SK-N-SH treated with all-trans-retinoic acid at 6 μM for 48 hours (cell line): ENCODE results near the gene ATP5PD.
"Not testable (repeated sequence)": the region's sequence is repeated elsewhere in the genome, so short reads cannot be mapped to it uniquely, and the experiment has no call there.

Source experiments
- ATAC-seq: fragments of 200-7000 bp; cut with Tn5 transposase; 3 replicates; pipeline ENCODE4 v1.9.1; 2020; ENCODE audit warnings: mild to moderate bottlenecking, moderate library complexity
- BACH2 ChIP-seq: fragments of 250-450 bp; sonication (Bioruptor Pico); IDR thresholded peaks from 2 replicates; pipeline ENCODE4 v1.9.0; 2021; ENCODE audit warnings: mild to moderate bottlenecking, borderline replicate concordance
- CSDC2 ChIP-seq: fragments of 250-450 bp; sonication (Bioruptor Pico); IDR thresholded peaks from 2 replicates; pipeline ENCODE4 v1.5.0; 2020; ENCODE audit warnings: mild to moderate bottlenecking, moderate library complexity
- ESRRG ChIP-seq: fragments of 250-450 bp; sonication (Bioruptor Pico); IDR thresholded peaks from 2 replicates; pipeline ENCODE4 v1.6.1; 2021; ENCODE audit warnings: mild to moderate bottlenecking
- GLIS3 ChIP-seq: fragments of 250-450 bp; sonication (Bioruptor Pico); IDR thresholded peaks from 2 replicates; pipeline ENCODE4 v1.5.0; 2020; ENCODE audit warnings: mild to moderate bottlenecking, moderate library complexity
- ISL1 ChIP-seq: fragments of 250-450 bp; sonication (Bioruptor Pico); IDR thresholded peaks from 2 replicates; pipeline ENCODE4 v2.1.2; 2022; ENCODE audit warnings: mild to moderate bottlenecking, moderate library complexity
- OSR1 ChIP-seq: fragments of 250-450 bp; sonication (Bioruptor Pico); IDR thresholded peaks from 2 replicates; pipeline ENCODE4 v1.8.0; 2022; ENCODE audit warnings: moderate library complexity, mild to moderate bottlenecking, inconsistent platforms
- PPARA ChIP-seq: fragments of 250-450 bp; sonication (Bioruptor Pico); IDR thresholded peaks from 2 replicates; pipeline ENCODE4 v1.5.0; 2020; ENCODE audit warnings: mild to moderate bottlenecking, borderline replicate concordance
- RARB ChIP-seq: fragments of 250-450 bp; sonication (Bioruptor Pico); IDR thresholded peaks from 2 replicates; pipeline ENCODE4 v1.8.0; 2021; ENCODE audit warnings: mild to moderate bottlenecking, moderate library complexity
- SNAI2 ChIP-seq: fragments of 250-450 bp; sonication (Bioruptor Pico); IDR thresholded peaks from 2 replicates; pipeline ENCODE4 v1.5.0; 2020; ENCODE audit warnings: mild to moderate bottlenecking, moderate library complexity
- TCF4 ChIP-seq: fragments of 250-450 bp; sonication (Bioruptor Pico); IDR thresholded peaks from 2 replicates; pipeline ENCODE4 v1.8.0; 2021; ENCODE audit warnings: mild to moderate bottlenecking, moderate library complexity, borderline replicate concordance
- TOX ChIP-seq: fragments of 250-450 bp; sonication (Bioruptor Pico); IDR thresholded peaks from 2 replicates; pipeline ENCODE4 v1.8.0; 2021; ENCODE audit warnings: mild to moderate bottlenecking, moderate library complexity, borderline replicate concordance
- TSHZ2 ChIP-seq: fragments of 250-450 bp; sonication (Bioruptor Pico); IDR thresholded peaks from 2 replicates; pipeline ENCODE4 v1.5.0; 2020; ENCODE audit warnings: mild to moderate bottlenecking, moderate library complexity
- ZC3H10 ChIP-seq: fragments of 250-450 bp; sonication (Bioruptor Pico); IDR thresholded peaks from 2 replicates; pipeline ENCODE4 v1.5.1; 2021; ENCODE audit warnings: mild to moderate bottlenecking, moderate library complexity
- ZFP3 ChIP-seq: fragments of 250-450 bp; sonication (Bioruptor Pico); IDR thresholded peaks from 2 replicates; pipeline ENCODE4 v1.5.0; 2020; ENCODE audit warnings: mild to moderate bottlenecking, moderate library complexity
- ZFP30 ChIP-seq: fragments of 450-650 bp; formaldehyde crosslinking; IDR thresholded peaks from 2 replicates; pipeline ENCODE4 v1.5.0; 2022; ENCODE audit warnings: mild to moderate bottlenecking, moderate library complexity
- ZNF565 ChIP-seq: fragments of 450-650 bp; formaldehyde crosslinking; conservative IDR thresholded peaks from 2 replicates; pipeline ENCODE4 v1.5.0; 2020; ENCODE audit warnings: low read depth, mild to moderate bottlenecking, moderate library complexity
- ZNF70 ChIP-seq: fragments of 450-650 bp; formaldehyde crosslinking; IDR thresholded peaks from 2 replicates; pipeline ENCODE4 v1.5.0; 2020; ENCODE audit warnings: mild to moderate bottlenecking, moderate library complexity
- ZNF8 ChIP-seq: fragments of 450-650 bp; formaldehyde crosslinking; IDR thresholded peaks from 2 replicates; pipeline ENCODE4 v1.5.0; 2020; ENCODE audit warnings: mild to moderate bottlenecking, moderate library complexity
- TF ChIP-seq, protein P1 (sequence below): fragments of 250-450 bp; sonication (Bioruptor Pico); IDR thresholded peaks from 2 replicates; pipeline ENCODE4 v1.5.1; 2021; ENCODE audit warnings: mild to moderate bottlenecking, moderate library complexity
- TF ChIP-seq, protein P2 (sequence below): fragments of 250-450 bp; sonication (Bioruptor Pico); IDR thresholded peaks from 2 replicates; pipeline ENCODE4 v1.8.0; 2020; ENCODE audit warnings: mild to moderate bottlenecking, moderate library complexity, borderline replicate concordance
- TF ChIP-seq, protein P3 (sequence below): fragments of 250-450 bp; sonication (Bioruptor Pico); IDR thresholded peaks from 2 replicates; pipeline ENCODE4 v1.8.0; 2021; ENCODE audit warnings: low read depth, mild to moderate bottlenecking, moderate library complexity, borderline replicate concordance
- TF ChIP-seq, protein P4 (sequence below): fragments of 250-450 bp; sonication (Bioruptor Pico); IDR thresholded peaks from 2 replicates; pipeline ENCODE4 v1.5.1; 2020; ENCODE audit warnings: low read depth, mild to moderate bottlenecking, moderate library complexity

The ATP5PD gene

DNA sequence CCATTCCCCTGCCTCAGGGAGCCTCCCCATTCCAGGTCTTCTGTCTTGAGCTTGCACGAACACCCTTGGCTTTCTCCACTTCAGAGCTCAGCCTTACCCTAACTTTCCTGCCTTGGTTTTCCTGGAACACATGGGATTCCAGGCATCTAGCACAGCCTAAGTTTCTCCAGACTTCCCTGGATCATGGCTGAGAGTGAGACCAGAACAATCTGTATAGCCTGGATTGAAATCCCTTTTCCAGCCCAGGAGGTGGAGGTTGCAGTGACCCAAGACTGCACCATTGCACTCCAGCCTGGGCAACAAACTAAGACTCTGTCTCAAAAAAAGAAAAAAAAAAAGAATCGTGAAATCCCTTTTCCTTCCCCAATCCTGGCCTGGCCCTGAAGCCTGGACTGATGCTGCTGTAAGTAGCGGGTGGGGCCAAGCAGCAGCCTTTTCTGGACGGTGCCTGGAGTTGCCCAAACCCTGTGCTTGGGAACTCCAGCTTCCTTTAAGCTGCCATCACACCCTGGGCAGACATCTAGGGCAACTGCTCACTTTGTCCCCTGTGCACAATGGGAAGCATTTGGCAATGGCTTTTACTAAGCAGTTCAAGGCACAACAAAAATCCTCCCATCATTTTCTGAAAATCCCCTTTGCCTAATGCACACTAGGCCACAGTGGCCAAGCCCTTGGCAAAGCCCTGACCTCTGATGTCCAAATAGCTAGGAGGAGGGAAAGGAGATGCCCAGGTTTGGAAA, 29.0 kb upstream of the ATP5PD start:
- no peak for ATAC-seq
- TF ChIP-seq CSDC2 (CRISPR knock-in tag) (no peak), PPARA (CRISPR knock-in tag) (no peak), ZNF565 (no peak), SNAI2 (no peak), BACH2 (CRISPR knock-in tag) (no peak), TOX (no peak), GLIS3 (no peak), OSR1 (CRISPR knock-in tag) (no peak), RARB (CRISPR knock-in tag) (no peak), TCF4 (no peak), ZFP30 (CRISPR knock-in tag) (no peak), ZFP3 (CRISPR knock-in tag) (no peak)
- TF ChIP-seq, protein P1, sequence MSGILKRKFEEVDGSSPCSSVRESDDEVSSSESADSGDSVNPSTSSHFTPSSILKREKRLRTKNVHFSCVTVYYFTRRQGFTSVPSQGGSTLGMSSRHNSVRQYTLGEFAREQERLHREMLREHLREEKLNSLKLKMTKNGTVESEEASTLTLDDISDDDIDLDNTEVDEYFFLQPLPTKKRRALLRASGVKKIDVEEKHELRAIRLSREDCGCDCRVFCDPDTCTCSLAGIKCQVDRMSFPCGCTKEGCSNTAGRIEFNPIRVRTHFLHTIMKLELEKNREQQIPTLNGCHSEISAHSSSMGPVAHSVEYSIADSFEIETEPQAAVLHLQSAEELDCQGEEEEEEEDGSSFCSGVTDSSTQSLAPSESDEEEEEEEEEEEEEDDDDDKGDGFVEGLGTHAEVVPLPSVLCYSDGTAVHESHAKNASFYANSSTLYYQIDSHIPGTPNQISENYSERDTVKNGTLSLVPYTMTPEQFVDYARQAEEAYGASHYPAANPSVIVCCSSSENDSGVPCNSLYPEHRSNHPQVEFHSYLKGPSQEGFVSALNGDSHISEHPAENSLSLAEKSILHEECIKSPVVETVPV (CRISPR knock-in tag) = no peak

DNA sequence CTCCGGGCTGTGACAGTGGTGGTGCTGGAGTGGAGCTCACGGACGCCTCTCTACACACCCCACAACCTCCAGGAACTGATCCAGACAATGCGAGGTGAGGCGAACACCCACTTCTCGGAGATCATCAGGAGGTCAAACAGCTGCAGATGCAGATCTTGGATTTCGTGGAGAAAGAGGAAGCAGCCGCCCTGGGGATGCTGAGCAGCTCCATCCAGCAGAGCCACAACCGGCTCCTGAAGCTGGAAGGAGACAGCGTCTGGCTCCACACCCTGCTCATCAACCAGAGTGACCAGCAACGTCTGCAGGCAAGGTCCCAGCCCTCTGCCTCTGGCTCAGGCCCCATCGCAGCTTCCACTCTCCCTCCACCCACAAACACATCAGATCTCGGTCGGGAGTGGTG, 27.8 kb upstream of the ATP5PD start:
- no peak for ATAC-seq
- no peak for TF ChIP-seq RARB (CRISPR knock-in tag)
- no peak for TF ChIP-seq CSDC2 (CRISPR knock-in tag)
- no peak for TF ChIP-seq TOX
- TF ChIP-seq ISL1 (CRISPR knock-in tag) = no peak
- TF ChIP-seq ZNF70 (CRISPR knock-in tag) = no peak
- no peak for TF ChIP-seq TSHZ2 (CRISPR knock-in tag)
- TF ChIP-seq ZC3H10 (CRISPR knock-in tag) = no peak
- TF ChIP-seq GLIS3 = no peak
- TF ChIP-seq, protein P2, sequence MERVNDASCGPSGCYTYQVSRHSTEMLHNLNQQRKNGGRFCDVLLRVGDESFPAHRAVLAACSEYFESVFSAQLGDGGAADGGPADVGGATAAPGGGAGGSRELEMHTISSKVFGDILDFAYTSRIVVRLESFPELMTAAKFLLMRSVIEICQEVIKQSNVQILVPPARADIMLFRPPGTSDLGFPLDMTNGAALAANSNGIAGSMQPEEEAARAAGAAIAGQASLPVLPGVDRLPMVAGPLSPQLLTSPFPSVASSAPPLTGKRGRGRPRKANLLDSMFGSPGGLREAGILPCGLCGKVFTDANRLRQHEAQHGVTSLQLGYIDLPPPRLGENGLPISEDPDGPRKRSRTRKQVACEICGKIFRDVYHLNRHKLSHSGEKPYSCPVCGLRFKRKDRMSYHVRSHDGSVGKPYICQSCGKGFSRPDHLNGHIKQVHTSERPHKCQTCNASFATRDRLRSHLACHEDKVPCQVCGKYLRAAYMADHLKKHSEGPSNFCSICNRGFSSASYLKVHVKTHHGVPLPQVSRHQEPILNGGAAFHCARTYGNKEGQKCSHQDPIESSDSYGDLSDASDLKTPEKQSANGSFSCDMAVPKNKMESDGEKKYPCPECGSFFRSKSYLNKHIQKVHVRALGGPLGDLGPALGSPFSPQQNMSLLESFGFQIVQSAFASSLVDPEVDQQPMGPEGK (CRISPR knock-in tag) = no peak
- TF ChIP-seq, all 23 proteins: peak for 0

GRCh38 chr17:75073618-75074047, 26.9 kb upstream of the ATP5PD start:
- TF ChIP-seq TCF4 (no peak), BACH2 (CRISPR knock-in tag) (no peak), ZNF8 (CRISPR knock-in tag) (no peak), ZFP3 (CRISPR knock-in tag) (no peak), SNAI2 (no peak), RARB (CRISPR knock-in tag) (no peak), ZNF565 (no peak), GLIS3 (no peak), PPARA (CRISPR knock-in tag) (no peak), ESRRG (no peak)
- TF ChIP-seq, protein P1 (CRISPR knock-in tag) = no peak
- TF ChIP-seq, protein P3, sequence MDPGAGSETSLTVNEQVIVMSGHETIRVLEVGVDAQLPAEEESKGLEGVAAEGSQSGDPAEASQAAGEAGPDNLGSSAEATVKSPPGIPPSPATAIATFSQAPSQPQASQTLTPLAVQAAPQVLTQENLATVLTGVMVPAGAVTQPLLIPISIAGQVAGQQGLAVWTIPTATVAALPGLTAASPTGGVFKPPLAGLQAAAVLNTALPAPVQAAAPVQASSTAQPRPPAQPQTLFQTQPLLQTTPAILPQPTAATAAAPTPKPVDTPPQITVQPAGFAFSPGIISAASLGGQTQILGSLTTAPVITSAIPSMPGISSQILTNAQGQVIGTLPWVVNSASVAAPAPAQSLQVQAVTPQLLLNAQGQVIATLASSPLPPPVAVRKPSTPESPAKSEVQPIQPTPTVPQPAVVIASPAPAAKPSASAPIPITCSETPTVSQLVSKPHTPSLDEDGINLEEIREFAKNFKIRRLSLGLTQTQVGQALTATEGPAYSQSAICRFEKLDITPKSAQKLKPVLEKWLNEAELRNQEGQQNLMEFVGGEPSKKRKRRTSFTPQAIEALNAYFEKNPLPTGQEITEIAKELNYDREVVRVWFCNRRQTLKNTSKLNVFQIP = no peak
- TF ChIP-seq, protein P4, sequence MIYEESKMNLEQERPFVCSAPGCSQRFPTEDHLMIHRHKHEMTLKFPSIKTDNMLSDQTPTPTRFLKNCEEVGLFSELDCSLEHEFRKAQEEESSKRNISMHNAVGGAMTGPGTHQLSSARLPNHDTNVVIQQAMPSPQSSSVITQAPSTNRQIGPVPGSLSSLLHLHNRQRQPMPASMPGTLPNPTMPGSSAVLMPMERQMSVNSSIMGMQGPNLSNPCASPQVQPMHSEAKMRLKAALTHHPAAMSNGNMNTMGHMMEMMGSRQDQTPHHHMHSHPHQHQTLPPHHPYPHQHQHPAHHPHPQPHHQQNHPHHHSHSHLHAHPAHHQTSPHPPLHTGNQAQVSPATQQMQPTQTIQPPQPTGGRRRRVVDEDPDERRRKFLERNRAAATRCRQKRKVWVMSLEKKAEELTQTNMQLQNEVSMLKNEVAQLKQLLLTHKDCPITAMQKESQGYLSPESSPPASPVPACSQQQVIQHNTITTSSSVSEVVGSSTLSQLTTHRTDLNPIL (CRISPR knock-in tag) = no peak
- TF ChIP-seq, protein P2 (CRISPR knock-in tag) = no peak
- ATAC-seq = no peak

- not testable (repeated sequence) for ATAC-seq
Observed at GRCh38 chr17:75072909-75073308, 26.1 kb upstream of the ATP5PD start.
